Measurements from ENCODE around the gene BCAS3. TPM values are rescaled to one million over a fixed set of nuclear protein-coding genes. Genes with fewer than 3 reads are reported as not detected.

BCAS3 gene
- total and polyA plus RNA-seq, 11 donors: 4.5 to 23.5 (median 17.9) TPM

GRCh38 chr17:61066062-61066461, 388.4 kb downstream of the BCAS3 start:
- H3K27me3 ChIP-seq: no peaks in the 10 kb centered on the region
- H3K36me3 ChIP-seq: no peaks in the 10 kb centered on the region
- H3K9me3 ChIP-seq: no peaks in the 10 kb centered on the region
- H3K27ac ChIP-seq: peak overlapping the region in 1 of 12 donors; percentile 33
- no peak overlapping the region for H3K4me3 ChIP-seq
- TF ChIP-seq POLR2A (IDR thresholded peaks at IDR 0.05): no peak
- TF ChIP-seq CTCF (IDR thresholded peaks at IDR 0.05): no peak
- 74 to 88% (median 80%) methylated on average over 2 of the region's 2 CpGs for WGBS, 4 donors
- intact Hi-C loops (cut with DNase I): no loop called here
- DNase-seq (no peak), ATAC-seq (no peak)
- peaks cover 0 to 23% (median 19%) of the 10 kb centered on the region in 12 donors for H3K4me1 ChIP-seq

GRCh38 chr17:61070649-61071048, 393.0 kb downstream of the BCAS3 start:
- TF ChIP-seq POLR2A (IDR thresholded peaks at IDR 0.05): no peak
- no peak for TF ChIP-seq CTCF (IDR thresholded peaks at IDR 0.05)
- H3K4me1 ChIP-seq: peaks cover 0 to 7% (median 5%) of the 10 kb centered on the region in 12 donors
- DNase-seq: no peak
- WGBS, 4 donors: 94 to 100% (median 97%) methylated on average over 1 of the region's 1 CpG
- H3K27me3 ChIP-seq: no peaks in the 10 kb centered on the region
- ATAC-seq: no peak
- no peak overlapping the region for H3K27ac ChIP-seq
- peaks cover 0 to 3% (median 0%) of the 10 kb centered on the region in 9 donors for H3K36me3 ChIP-seq
- no peak overlapping the region for H3K4me3 ChIP-seq
- no peaks in the 10 kb centered on the region for H3K9me3 ChIP-seq
- intact Hi-C loops (cut with DNase I): no loop called here

GRCh38 chr17:61072648-61073047, 395.0 kb downstream of the BCAS3 start:
- no peak for DNase-seq
- Histone ChIP-seq H3K36me3 (peaks cover 0 to 8% (median 0%) of the 10 kb centered on the region in 9 donors), H3K27ac (no peak overlapping the region), H3K4me1 (no peaks in the 10 kb centered on the region), H3K4me3 (no peak overlapping the region), H3K9me3 (no peaks in the 10 kb centered on the region), H3K27me3 (no peaks in the 10 kb centered on the region)
- TF ChIP-seq POLR2A (IDR thresholded peaks at IDR 0.05) (no peak), CTCF (IDR thresholded peaks at IDR 0.05) (no peak)
- no peak for ATAC-seq
- intact Hi-C loops (cut with DNase I): no loop called here
- WGBS, 4 donors: 74 to 88% (median 79%) methylated on average over 1 of the region's 1 CpG

GRCh38 chr17:61073131-61073530, 395.5 kb downstream of the BCAS3 start:
- H3K4me3 ChIP-seq: no peak overlapping the region
- intact Hi-C loops (cut with DNase I): no loop called here
- no peak overlapping the region for H3K27ac ChIP-seq
- H3K4me1 ChIP-seq: no peaks in the 10 kb centered on the region
- DNase-seq (no peak), ATAC-seq (no peak)
- WGBS, 4 donors: 93 to 100% (median 98%) methylated on average over 1 of the region's 1 CpG
- no peaks in the 10 kb centered on the region for H3K27me3 ChIP-seq
- peaks cover 0 to 8% (median under 1%) of the 10 kb centered on the region in 9 donors for H3K36me3 ChIP-seq
- H3K9me3 ChIP-seq: no peaks in the 10 kb centered on the region
- TF ChIP-seq POLR2A (IDR thresholded peaks at IDR 0.05): no peak
- no peak for TF ChIP-seq CTCF (IDR thresholded peaks at IDR 0.05)

Data from heart left ventricle (tissue), 16 donors.